H9 (cell line): Measurements from ENCODE around the gene WNT4. TPM values are rescaled to one million over a fixed set of nuclear protein-coding genes. Genes with fewer than 3 reads are reported as not detected.

ENCODE experiments used
- DNase-seq: peaks from one replicate; pipeline ENCODE4 v3.0.0-alpha.2; 2017
- H2AFZ ChIP-seq: one replicate; pipeline ENCODE4 v1.6.1; 2013; ENCODE audit warnings: mild to moderate bottlenecking, low read length, control low read depth, moderate library complexity
- H2AK5ac ChIP-seq: 2 replicates; pipeline ENCODE4 v1.6.1; 2013; ENCODE audit warnings: low read length, control low read depth, mixed read lengths; ENCODE audit not compliant: insufficient read length
- H2BK120ac ChIP-seq: one replicate; pipeline ENCODE4 v1.6.1; 2013; ENCODE audit warnings: low read depth, mild to moderate bottlenecking, low read length, control low read depth, inconsistent platforms; ENCODE audit not compliant: poor library complexity, severe bottlenecking
- H2BK12ac ChIP-seq: 2 replicates; pipeline ENCODE4 v1.6.1; 2013; ENCODE audit warnings: low read length, control low read depth, mixed read lengths, low read depth; ENCODE audit not compliant: insufficient read length
- H2BK15ac ChIP-seq: 2 replicates; pipeline ENCODE4 v1.6.1; 2013; ENCODE audit warnings: low read depth, low read length, control low read depth
- H2BK20ac ChIP-seq: one replicate; pipeline ENCODE4 v1.6.1; 2013; ENCODE audit warnings: low read depth, mild to moderate bottlenecking, low read length, control low read depth, inconsistent platforms; ENCODE audit not compliant: poor library complexity, severe bottlenecking
- H2BK5ac ChIP-seq: 2 replicates; pipeline ENCODE4 v1.6.1; 2013; ENCODE audit warnings: low read length, control low read depth, mixed read lengths; ENCODE audit not compliant: insufficient read length
- H3K14ac ChIP-seq: 2 replicates; pipeline ENCODE4 v1.6.1; 2013; ENCODE audit warnings: low read length, control low read depth; ENCODE audit not compliant: insufficient read depth
- H3K18ac ChIP-seq: 2 replicates; pipeline ENCODE4 v1.6.1; 2013; ENCODE audit warnings: low read depth, mild to moderate bottlenecking, mixed read lengths, low read length, control low read depth; ENCODE audit not compliant: insufficient read length
- H3K23ac ChIP-seq: 2 replicates; pipeline ENCODE4 v1.6.1; 2013; ENCODE audit warnings: low read length, control low read depth, mixed read lengths, low read depth; ENCODE audit not compliant: insufficient read length
- H3K23me2 ChIP-seq: 2 replicates; pipeline ENCODE4 v1.6.1; 2013; ENCODE audit warnings: low read depth, mild to moderate bottlenecking, mixed read lengths, low read length, control low read depth; ENCODE audit not compliant: insufficient read length, poor library complexity, severe bottlenecking
- H3K27ac ChIP-seq: 2 replicates; pipeline ENCODE4 v1.5.1; 2013; ENCODE audit warnings: low read length, control low read depth, mixed read lengths, low read depth; ENCODE audit not compliant: insufficient read length
- H3K27me3 ChIP-seq: 2 replicates; pipeline ENCODE4 v1.6.1; 2013; ENCODE audit warnings: low read length, control low read depth, inconsistent platforms; ENCODE audit not compliant: insufficient read depth
- H3K4ac ChIP-seq: 2 replicates; pipeline ENCODE4 v1.6.1; 2013; ENCODE audit warnings: low read depth, mild to moderate bottlenecking, control low read depth, inconsistent platforms, low read length, moderate library complexity
- H3K4me1 ChIP-seq: 2 replicates; pipeline ENCODE4 v1.6.1; 2013; ENCODE audit warnings: low read length, control low read depth, inconsistent platforms; ENCODE audit not compliant: insufficient read depth
- H3K4me2 ChIP-seq: 2 replicates; pipeline ENCODE4 v1.6.1; 2013; ENCODE audit warnings: low read length, control low read depth, mixed read lengths; ENCODE audit not compliant: insufficient read length, insufficient read depth
- H3K56ac ChIP-seq: 2 replicates; pipeline ENCODE4 v1.6.1; 2013; ENCODE audit warnings: low read depth, mild to moderate bottlenecking, mixed read lengths, low read length, control low read depth; ENCODE audit not compliant: insufficient read length
- H3K79me1 ChIP-seq: 2 replicates; pipeline ENCODE4 v1.6.1; 2013; ENCODE audit warnings: low read depth, mild to moderate bottlenecking, moderate library complexity, low read length, control low read depth, inconsistent platforms; ENCODE audit not compliant: insufficient read depth, poor library complexity, severe bottlenecking
- H3K79me2 ChIP-seq: 2 replicates; pipeline ENCODE4 v1.6.1; 2013; ENCODE audit warnings: low read length, control low read depth, inconsistent platforms; ENCODE audit not compliant: insufficient read depth
- H3K9ac ChIP-seq: 2 replicates; pipeline ENCODE4 v1.6.1; 2013; ENCODE audit warnings: low read length, control low read depth, mixed read lengths; ENCODE audit not compliant: insufficient read length; ENCODE audit errors: extremely low read depth
- H3K9me3 ChIP-seq: one replicate; pipeline ENCODE4 v1.6.1; 2013; ENCODE audit warnings: low read depth, low read length, inconsistent platforms; ENCODE audit not compliant: control insufficient read depth
- H3T11ph ChIP-seq: one replicate; pipeline ENCODE4 v1.6.1; 2013; ENCODE audit warnings: mild to moderate bottlenecking, low read length, control low read depth, inconsistent platforms
- H4K20me1 ChIP-seq: one replicate; pipeline ENCODE4 v1.6.1; 2013; ENCODE audit not compliant: control insufficient read depth, insufficient read length, insufficient read depth
- H4K5ac ChIP-seq: 2 replicates; pipeline ENCODE4 v1.6.1; 2013; ENCODE audit warnings: low read depth, mild to moderate bottlenecking, mixed read lengths, low read length, control low read depth; ENCODE audit not compliant: insufficient read length
- H4K8ac ChIP-seq: replicated peaks from 2 replicates; pipeline ENCODE4 v1.6.1; 2013; ENCODE audit warnings: low read length, control low read depth, mixed read lengths, low read depth; ENCODE audit not compliant: insufficient read length
- H4K91ac ChIP-seq: 2 replicates; pipeline ENCODE4 v1.6.1; 2013; ENCODE audit warnings: low read depth, mild to moderate bottlenecking, moderate library complexity, mixed read lengths, low read length, control low read depth; ENCODE audit not compliant: insufficient read length
- H3K27ac Mint-ChIP-seq, 3 experiments: 2 replicates in 2 of 3; 3 replicates in 1 of 3; pipeline ENCODE4 v1.8.0; 2020 to 2021; ENCODE audit warnings: mixed read lengths in 3 of 3, mild to moderate bottlenecking in 1 of 3, moderate library complexity in 1 of 3
- H3K27me3 Mint-ChIP-seq: 2 replicates; pipeline ENCODE4 v1.8.0; 2021; ENCODE audit warnings: low read depth, mild to moderate bottlenecking, moderate library complexity, mixed read lengths
- H3K36me3 Mint-ChIP-seq, 3 experiments: 2 replicates in 2 of 3; 3 replicates in 1 of 3; pipeline ENCODE4 v1.8.0; 2020 to 2021; ENCODE audit warnings: low read depth in 3 of 3, mixed read lengths in 3 of 3; ENCODE audit not compliant: insufficient read depth in 1 of 3
- H3K4me1 Mint-ChIP-seq, 2 experiments: 2 replicates each; pipeline ENCODE4 v1.8.0; 2020; ENCODE audit warnings: mixed read lengths in 2 of 2
- H3K4me3 Mint-ChIP-seq, 2 experiments: 2 replicates in 1 of 2; 3 replicates in 1 of 2; pipeline ENCODE4 v1.8.0; 2020 to 2021; ENCODE audit warnings: mild to moderate bottlenecking in 2 of 2, mixed read lengths in 2 of 2, moderate library complexity in 1 of 2
- H3K9me3 Mint-ChIP-seq, 2 experiments: 2 replicates in 1 of 2; 3 replicates in 1 of 2; pipeline ENCODE4 v1.8.0; 2020; ENCODE audit warnings: mild to moderate bottlenecking in 2 of 2, mixed read lengths in 2 of 2, moderate library complexity in 1 of 2
- CTCF ChIP-seq: fragments of 200-600 bp; sonication (generic); conservative IDR thresholded peaks from 3 replicates; pipeline ENCODE4 v1.8.0; 2021; ENCODE audit warnings: antibody characterized with exemption, mild to moderate bottlenecking
- WGBS: extraction: QIAGEN DNeasy Blood & Tissue Kit; methylation state at CpG from one replicate; pipeline ENCODE4 v1.1.7; 2013; ENCODE audit warnings: missing lambda C conversion rate, low lambda C conversion rate, mixed read lengths; ENCODE audit not compliant: insufficient read length; ENCODE audit errors: extremely low coverage; 5-methylcytosine and 5-hydroxymethylcytosine counted together
- total RNA-seq: library from RNA; stranded (reverse); gene quantifications from 2 replicates; pipeline ENCODE4 v1.2.1, GENCODE V29; 2021

WNT4 gene
- total RNA-seq, 1 experiment from 2014 or later: 1.4 TPM

- H3K27me3 ChIP-seq: no peaks in the 10 kb centered on the region
- no peak overlapping the region for H4K91ac ChIP-seq
- H3K56ac ChIP-seq: no peak overlapping the region
- no peak overlapping the region for H3T11ph ChIP-seq
- H4K20me1 ChIP-seq: no peaks in the 10 kb centered on the region
- H3K4me1 ChIP-seq: peaks cover 11% of the 10 kb centered on the region; the same call in 1 of the 2 replicates
- H2BK5ac ChIP-seq: no peak overlapping the region
- Mint-ChIP-seq H3K27me3 (no peaks in the 10 kb centered on the region), H3K36me3 (peaks cover 1 to 7% (median 4%) of the 10 kb centered on the region in 3 experiments; a peak in 3 of 7 replicates), H3K9me3 (no peaks in the 10 kb centered on the region), H3K4me3 (no peak overlapping the region), H3K27ac (peak overlapping the region in 1 of 3 experiments; percentile 69; a peak in 2 of 7 replicates), H3K4me1 (peaks cover 28% of the 10 kb centered on the region in 2 experiments)
- H4K5ac ChIP-seq: no peak overlapping the region
- no peak overlapping the region for H3K23ac ChIP-seq
- no peaks in the 10 kb centered on the region for H3K23me2 ChIP-seq
- no peak overlapping the region for H2AFZ ChIP-seq
- DNase-seq: no peak
- WGBS: no CpG with 5 or more reads among the region's 8 CpGs
- H3K9me3 ChIP-seq: no peaks in the 10 kb centered on the region
- no peak overlapping the region for H4K8ac ChIP-seq
- no peak overlapping the region for H2BK20ac ChIP-seq
- no peaks in the 10 kb centered on the region for H3K79me1 ChIP-seq
- no peak overlapping the region for H2BK15ac ChIP-seq
- H3K27ac ChIP-seq: no peak overlapping the region
- no peak overlapping the region for H2AK5ac ChIP-seq
- H3K14ac ChIP-seq: no peak overlapping the region
- H3K18ac ChIP-seq: no peak overlapping the region
- H3K4me2 ChIP-seq: no peak overlapping the region
- no peak overlapping the region for H3K4ac ChIP-seq
- TF ChIP-seq CTCF: no peak
- no peaks in the 10 kb centered on the region for H3K79me2 ChIP-seq
- no peak overlapping the region for H3K9ac ChIP-seq
- H2BK120ac ChIP-seq: no peak overlapping the region
- H2BK12ac ChIP-seq: no peak overlapping the region
Measured at GRCh38 chr1:22123071-22123390, 19.9 kb downstream of the WNT4 start.
